Measurements from ENCODE around the gene ZNF385B. TPM values are rescaled to one million over a fixed set of nuclear protein-coding genes. Genes with fewer than 3 reads are reported as not detected.

The ZNF385B gene
- total RNA-seq, 1 donor from 2014 or later = not detected

DNA sequence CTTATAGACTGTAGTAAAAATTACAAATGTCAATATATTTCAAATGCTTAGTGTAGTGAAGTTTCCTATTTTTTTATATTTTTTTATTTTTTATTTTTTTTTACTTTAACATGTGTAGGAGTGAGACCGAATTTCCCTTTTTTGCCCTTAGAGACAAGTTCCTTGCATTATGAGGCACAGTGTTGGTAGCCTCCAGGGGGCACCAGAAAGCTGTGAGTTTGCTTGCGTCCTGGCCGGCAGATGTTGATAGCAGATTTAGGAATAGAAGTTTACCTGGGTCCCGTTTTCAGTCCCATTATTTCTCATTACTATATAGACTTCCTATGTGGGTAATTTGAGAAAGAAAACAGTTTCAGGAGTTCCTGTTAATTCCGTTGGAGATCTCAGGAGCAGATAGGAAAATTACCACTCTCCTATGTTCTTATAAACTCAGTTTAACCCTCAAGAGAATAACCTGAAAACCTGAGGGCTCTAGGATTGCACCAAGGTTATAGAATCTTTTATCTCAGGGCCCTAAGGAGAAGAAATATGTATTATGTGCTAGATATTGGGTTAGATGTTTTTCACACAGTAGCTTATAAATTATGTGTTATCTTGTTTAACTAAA, 439.3 kb downstream of the ZNF385B start:
- H3K9me3 Mint-ChIP-seq = no peaks in the 10 kb centered on the region
- no peak overlapping the region for H3K27ac Mint-ChIP-seq
- H3K4me1 Mint-ChIP-seq (ENCODE audit: low read depth) = no peaks in the 10 kb centered on the region
- no peak overlapping the region for H3K4me3 Mint-ChIP-seq
- no peaks in the 10 kb centered on the region for H3K36me3 Mint-ChIP-seq (ENCODE audit: low read depth)
- DNase-seq (ENCODE audit: low spot score) = peak; percentile 11
- peaks cover 18% of the 10 kb centered on the region for H3K27me3 Mint-ChIP-seq (ENCODE audit: insufficient read depth)
- intact Hi-C loops (cut with micrococcal nuclease) = loop anchor here (1.0 to 5.0 kb wide), 3 partner anchors 19 to 475 kb away; no protein-coding TSS in a partner anchor

- no peak overlapping the region for H3K27ac Mint-ChIP-seq
- intact Hi-C loops (cut with micrococcal nuclease) = no loop called here
- H3K27me3 Mint-ChIP-seq (ENCODE audit: insufficient read depth) = peaks cover 12% of the 10 kb centered on the region
- H3K36me3 Mint-ChIP-seq (ENCODE audit: low read depth) = no peaks in the 10 kb centered on the region
- H3K4me1 Mint-ChIP-seq (ENCODE audit: low read depth) = no peaks in the 10 kb centered on the region
- no peak for DNase-seq (ENCODE audit: low spot score)
- no peak overlapping the region for H3K4me3 Mint-ChIP-seq
- H3K9me3 Mint-ChIP-seq = no peaks in the 10 kb centered on the region
Observed at GRCh38 chr2:179417436-179417949, 443.9 kb downstream of the ZNF385B start.

DNA sequence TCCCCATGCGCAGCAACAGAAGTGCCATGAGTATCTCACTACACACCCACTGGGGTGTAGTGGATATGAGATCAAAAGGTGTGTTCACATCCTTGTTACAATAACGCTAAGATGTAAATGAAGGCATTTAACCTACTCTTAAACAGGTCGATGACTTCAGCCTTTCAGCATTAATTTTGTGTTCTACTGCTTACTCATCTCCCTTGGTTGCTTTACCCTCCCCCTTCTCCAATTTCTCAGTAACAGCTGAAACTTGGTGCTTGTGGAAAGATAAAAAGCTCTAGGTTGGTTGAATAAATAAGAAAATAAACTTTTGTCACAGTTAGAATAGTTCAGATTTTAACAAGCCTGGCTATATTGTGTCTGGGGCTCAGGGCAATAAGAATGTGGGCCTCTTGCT, 449.3 kb downstream of the ZNF385B start:
- H3K36me3 Mint-ChIP-seq (ENCODE audit: low read depth) = no peaks in the 10 kb centered on the region
- no peak for DNase-seq (ENCODE audit: low spot score)
- peaks cover 9% of the 10 kb centered on the region for H3K4me1 Mint-ChIP-seq (ENCODE audit: low read depth)
- peaks cover 15% of the 10 kb centered on the region for H3K27me3 Mint-ChIP-seq (ENCODE audit: insufficient read depth)
- H3K4me3 Mint-ChIP-seq = no peak overlapping the region
- H3K27ac Mint-ChIP-seq = no peak overlapping the region
- H3K9me3 Mint-ChIP-seq = no peaks in the 10 kb centered on the region
- intact Hi-C loops (cut with micrococcal nuclease) = loop anchor here (5.0 kb wide), 1 partner anchor 665 kb away; no protein-coding TSS in a partner anchor

DNA sequence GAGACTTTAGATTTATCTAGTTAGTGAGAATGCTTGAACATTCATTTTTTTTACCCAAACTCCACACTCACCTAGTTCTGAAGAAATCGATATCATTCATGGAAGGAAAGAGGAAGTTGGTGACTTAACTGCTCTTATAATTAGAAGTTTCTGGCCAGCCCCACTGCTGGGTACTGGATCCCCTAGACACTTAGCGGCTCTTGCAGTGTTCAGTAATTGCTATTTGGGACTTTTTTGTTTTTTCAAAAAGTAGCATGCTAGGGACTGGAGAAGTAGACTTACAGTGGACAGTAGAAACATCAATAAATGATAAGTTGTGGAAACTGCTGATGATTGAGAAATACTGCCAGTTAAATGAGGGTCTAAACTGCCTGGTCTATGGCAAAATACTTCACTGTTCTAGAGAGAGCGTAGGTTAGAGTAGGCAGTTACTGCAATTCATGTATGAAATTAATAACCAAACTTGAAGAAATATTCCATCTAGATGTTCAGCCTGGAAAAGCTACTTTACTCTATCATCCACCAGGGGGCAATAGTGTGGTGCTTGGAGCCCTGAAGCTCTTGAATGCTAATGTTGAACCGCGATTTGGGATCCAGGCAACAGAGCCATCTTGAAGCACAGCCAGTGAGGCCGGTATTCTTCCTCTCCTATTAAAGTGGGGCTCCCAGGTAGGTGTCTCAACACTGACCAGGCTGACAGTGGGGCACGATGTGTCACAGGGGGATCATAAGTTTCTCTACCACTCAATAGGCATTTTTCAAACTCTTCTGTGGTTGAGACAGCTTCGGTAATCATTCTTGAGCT, 450.7 kb downstream of the ZNF385B start:
- intact Hi-C loops (cut with micrococcal nuclease) = loop anchor here (1.0 to 5.0 kb wide), 2 partner anchors 341 to 667 kb away; no protein-coding TSS in a partner anchor
- no peaks in the 10 kb centered on the region for H3K9me3 Mint-ChIP-seq
- H3K27me3 Mint-ChIP-seq (ENCODE audit: insufficient read depth) = peaks cover 17% of the 10 kb centered on the region
- no peak overlapping the region for H3K4me3 Mint-ChIP-seq
- H3K36me3 Mint-ChIP-seq (ENCODE audit: low read depth) = no peaks in the 10 kb centered on the region
- H3K27ac Mint-ChIP-seq = no peak overlapping the region
- no peak for DNase-seq (ENCODE audit: low spot score)
- peaks cover 9% of the 10 kb centered on the region for H3K4me1 Mint-ChIP-seq (ENCODE audit: low read depth)

DNA sequence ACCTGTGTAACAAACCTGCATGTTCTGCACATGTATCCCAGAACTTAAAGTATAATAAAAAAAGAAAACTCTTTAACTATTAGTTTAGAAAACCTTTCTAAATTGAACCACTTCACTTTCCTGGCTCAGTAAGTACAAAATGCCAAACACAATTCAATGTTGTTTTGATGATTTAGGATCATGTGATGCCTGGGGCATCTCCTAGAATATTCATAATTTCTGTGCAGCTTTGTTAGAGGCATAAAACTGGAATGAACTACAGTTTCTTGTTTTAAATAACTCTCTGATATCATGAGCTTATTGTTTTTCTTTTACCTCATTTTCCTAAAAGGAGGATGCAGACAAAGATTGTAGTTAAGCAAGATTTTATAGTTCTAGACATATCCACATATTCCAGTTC, 457.8 kb downstream of the ZNF385B start:
- peaks cover 10% of the 10 kb centered on the region for H3K27me3 Mint-ChIP-seq (ENCODE audit: insufficient read depth)
- no peaks in the 10 kb centered on the region for H3K36me3 Mint-ChIP-seq (ENCODE audit: low read depth)
- DNase-seq (ENCODE audit: low spot score) = no peak
- no peak overlapping the region for H3K4me3 Mint-ChIP-seq
- no peak overlapping the region for H3K27ac Mint-ChIP-seq
- intact Hi-C loops (cut with micrococcal nuclease) = no loop called here
- no peaks in the 10 kb centered on the region for H3K9me3 Mint-ChIP-seq
- no peaks in the 10 kb centered on the region for H3K4me1 Mint-ChIP-seq (ENCODE audit: low read depth)

GRCh38 chr2:179393481-179393880, 467.9 kb downstream of the ZNF385B start:
- Mint-ChIP-seq H3K27me3 (ENCODE audit: insufficient read depth) (no peaks in the 10 kb centered on the region), H3K36me3 (ENCODE audit: low read depth) (no peaks in the 10 kb centered on the region)

More at GRCh38 chr2:179393481-179393880, 467.9 kb downstream of the ZNF385B start:
- Mint-ChIP-seq H3K4me3 (no peak overlapping the region), H3K9me3 (no peaks in the 10 kb centered on the region), H3K4me1 (ENCODE audit: low read depth) (no peaks in the 10 kb centered on the region), H3K27ac (no peak overlapping the region)
- DNase-seq (ENCODE audit: low spot score) = no peak
- intact Hi-C loops (cut with micrococcal nuclease) = no loop called here

Other genes starting within 250 kb of the ZNF385B start
- gene CWC22, start 145.7 kb upstream of the ZNF385B start, total RNA-seq = 29.6 and 30.9 TPM in 2 replicates